Panc1 (cell line): Measurements from ENCODE around the gene TMEM225.

Experiments used
- POLR2AphosphoS5 ChIP-seq: IDR thresholded peaks from 2 replicates; pipeline ENCODE4 v1.6.1; 2012; ENCODE audit warnings: mild to moderate bottlenecking, low read depth, low read length, moderate library complexity
- TF ChIP-seq, protein P1 (sequence below): fragments of 450-650 bp; IDR thresholded peaks from 2 replicates; pipeline ENCODE4 v1.5.1; 2017; ENCODE audit warnings: mild to moderate bottlenecking

DNA sequence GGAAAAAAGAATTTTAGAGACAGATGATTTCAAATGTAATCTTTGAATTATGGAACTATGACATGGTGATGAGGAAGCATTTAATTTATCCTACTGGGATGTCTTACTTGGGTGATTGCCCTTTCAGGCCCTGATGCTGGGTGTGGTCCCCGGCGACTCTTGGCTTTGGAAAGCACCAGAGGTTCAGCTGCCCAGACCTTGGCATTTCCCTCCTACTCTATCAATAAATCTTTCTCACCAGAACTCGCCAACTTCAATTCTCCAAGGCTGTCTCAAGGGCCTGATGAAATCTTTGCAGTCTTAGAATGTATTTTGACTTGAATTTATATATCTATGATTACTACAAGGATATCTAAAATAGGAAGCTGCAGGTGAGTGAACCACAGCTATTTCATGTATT is 35.5 kb upstream of the TMEM225 start:
- TF ChIP-seq, protein P1, sequence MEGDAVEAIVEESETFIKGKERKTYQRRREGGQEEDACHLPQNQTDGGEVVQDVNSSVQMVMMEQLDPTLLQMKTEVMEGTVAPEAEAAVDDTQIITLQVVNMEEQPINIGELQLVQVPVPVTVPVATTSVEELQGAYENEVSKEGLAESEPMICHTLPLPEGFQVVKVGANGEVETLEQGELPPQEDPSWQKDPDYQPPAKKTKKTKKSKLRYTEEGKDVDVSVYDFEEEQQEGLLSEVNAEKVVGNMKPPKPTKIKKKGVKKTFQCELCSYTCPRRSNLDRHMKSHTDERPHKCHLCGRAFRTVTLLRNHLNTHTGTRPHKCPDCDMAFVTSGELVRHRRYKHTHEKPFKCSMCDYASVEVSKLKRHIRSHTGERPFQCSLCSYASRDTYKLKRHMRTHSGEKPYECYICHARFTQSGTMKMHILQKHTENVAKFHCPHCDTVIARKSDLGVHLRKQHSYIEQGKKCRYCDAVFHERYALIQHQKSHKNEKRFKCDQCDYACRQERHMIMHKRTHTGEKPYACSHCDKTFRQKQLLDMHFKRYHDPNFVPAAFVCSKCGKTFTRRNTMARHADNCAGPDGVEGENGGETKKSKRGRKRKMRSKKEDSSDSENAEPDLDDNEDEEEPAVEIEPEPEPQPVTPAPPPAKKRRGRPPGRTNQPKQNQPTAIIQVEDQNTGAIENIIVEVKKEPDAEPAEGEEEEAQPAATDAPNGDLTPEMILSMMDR: no peak
- TF ChIP-seq POLR2AphosphoS5: no peak
